Gastroesophageal sphincter (tissue), 4 donors: ENCODE results near the gene PRAMEF12. TPM values are rescaled to one million over a fixed set of nuclear protein-coding genes. Genes with fewer than 3 reads are reported as not detected.
"Not testable (repeated sequence)": the region's sequence is repeated elsewhere in the genome, so short reads cannot be mapped to it uniquely, and the experiment has no call there.

Source experiments
- ATAC-seq: fragments of 150-250 bp; one replicate; pipeline ENCODE4 v1.9.1; 2016; ENCODE audit warnings: mild to moderate bottlenecking, moderate library complexity
- H3K27ac ChIP-seq, 4 donors: fragments of 200-600 bp; sonication (generic) in 3 of 4; 1 replicate in 3 of 4; 2 replicates in 1 of 4; pipeline ENCODE4 v1.5.1; 2016 to 2019
- H3K27me3 ChIP-seq: fragments of 200-600 bp; sonication (generic); one replicate; pipeline ENCODE4 v1.5.1; 2019
- H3K36me3 ChIP-seq, 2 donors: fragments of 200-600 bp; sonication (generic); one replicate each; pipeline ENCODE4 v1.5.1; 2019; ENCODE audit warnings: control low read depth in 1 of 2
- H3K4me1 ChIP-seq, 3 donors: fragments of 200-600 bp; sonication (generic); 1 replicate in 2 of 3; 2 replicates in 1 of 3; pipeline ENCODE4 v1.5.1; 2016 to 2019; ENCODE audit warnings: control low read depth in 2 of 3
- H3K4me3 ChIP-seq, 2 donors: fragments of 200-600 bp; sonication (generic); one replicate each; pipeline ENCODE4 v1.5.1; 2019; ENCODE audit warnings: mild to moderate bottlenecking in 1 of 2, moderate library complexity in 1 of 2
- H3K9me3 ChIP-seq, 3 donors: fragments of 200-600 bp; sonication (generic); one replicate each; pipeline ENCODE4 v1.5.1; 2017 to 2019; ENCODE audit warnings: control low read depth in 2 of 3
- EP300 ChIP-seq: sonication (generic); formaldehyde crosslinking; IDR thresholded peaks from one replicate; pipeline ENCODE4 v1.6.1; 2017; ENCODE audit warnings: antibody characterized with exemption, mild to moderate bottlenecking
- POLR2A ChIP-seq, 2 donors: fragments of 450-650 bp; IDR thresholded peaks; one replicate each; pipeline ENCODE4 v1.6.1; 2017; ENCODE audit warnings: antibody characterized with exemption in 2 of 2, mild to moderate bottlenecking in 2 of 2, moderate library complexity in 1 of 2
- POLR2AphosphoS5 ChIP-seq: sonication (generic); formaldehyde crosslinking; IDR thresholded peaks from one replicate; pipeline ENCODE4 v1.6.1; 2017; ENCODE audit warnings: antibody characterized with exemption
- WGBS, 2 donors: methylation state at CpG; one replicate each; pipeline ENCODE4 v1.1.5; 2018; ENCODE audit warnings: low coverage in 1 of 2; 5-methylcytosine and 5-hydroxymethylcytosine counted together
- total RNA-seq, 4 donors: library from RNA; depleted of rRNA; stranded (reverse); fragments of >200 nt; gene quantifications; one replicate each; pipeline ENCODE4 v1.1.0, GENCODE V29; 2016
- TF ChIP-seq, protein P1 (sequence below), 4 experiments: fragments of 200-600 bp in 2 of 4; fragments of 450-650 bp in 2 of 4; sonication (generic) in 1 of 4; IDR thresholded peaks; one replicate each; pipeline ENCODE4 v1.5.1; 2017 to 2019; ENCODE audit warnings: antibody characterized with exemption in 4 of 4, mild to moderate bottlenecking in 2 of 4, moderate library complexity in 2 of 4

PRAMEF12 gene
- total RNA-seq, 4 donors from 2014 or later, result not detected

DNA sequence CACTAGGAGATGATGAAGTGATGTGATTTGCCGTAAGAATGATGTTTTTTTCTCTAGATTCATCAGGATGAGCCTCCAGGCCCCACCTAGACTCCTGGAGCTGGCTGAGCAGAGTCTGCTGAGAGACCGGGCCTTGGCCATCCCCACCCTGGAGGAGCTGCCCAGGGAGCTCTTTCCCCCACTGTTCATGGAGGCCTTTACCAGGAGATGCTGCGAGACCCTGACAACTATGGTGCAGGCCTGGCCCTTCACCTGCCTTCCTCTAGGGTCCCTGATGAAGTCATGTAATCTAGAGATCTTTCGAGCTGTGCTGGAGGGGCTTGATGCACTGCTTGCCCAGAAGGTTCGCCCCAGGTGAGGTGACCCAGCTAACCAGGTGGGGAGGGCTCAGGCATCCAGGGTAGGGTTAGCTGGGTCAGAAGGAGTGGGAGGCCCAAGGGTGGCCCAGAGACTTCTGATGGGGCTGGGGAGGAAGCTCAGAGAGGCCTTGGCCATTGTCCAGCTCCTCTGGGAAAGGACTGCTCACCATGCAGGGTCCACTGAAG is 1.3 kb downstream of the PRAMEF12 start:
- Histone ChIP-seq H3K27ac (no peak overlapping the region), H3K4me3 (no peak overlapping the region), H3K4me1 (no peaks in the 10 kb centered on the region), H3K27me3 (peaks cover 42% of the 10 kb centered on the region), H3K9me3 (peaks cover 0 to 3% (median 0%) of the 10 kb centered on the region in 3 donors), H3K36me3 (no peaks in the 10 kb centered on the region)
- TF ChIP-seq EP300 (no peak), POLR2AphosphoS5 (no peak), POLR2A (IDR thresholded peaks at IDR 0.05) (no peak)
- TF ChIP-seq, protein P1, sequence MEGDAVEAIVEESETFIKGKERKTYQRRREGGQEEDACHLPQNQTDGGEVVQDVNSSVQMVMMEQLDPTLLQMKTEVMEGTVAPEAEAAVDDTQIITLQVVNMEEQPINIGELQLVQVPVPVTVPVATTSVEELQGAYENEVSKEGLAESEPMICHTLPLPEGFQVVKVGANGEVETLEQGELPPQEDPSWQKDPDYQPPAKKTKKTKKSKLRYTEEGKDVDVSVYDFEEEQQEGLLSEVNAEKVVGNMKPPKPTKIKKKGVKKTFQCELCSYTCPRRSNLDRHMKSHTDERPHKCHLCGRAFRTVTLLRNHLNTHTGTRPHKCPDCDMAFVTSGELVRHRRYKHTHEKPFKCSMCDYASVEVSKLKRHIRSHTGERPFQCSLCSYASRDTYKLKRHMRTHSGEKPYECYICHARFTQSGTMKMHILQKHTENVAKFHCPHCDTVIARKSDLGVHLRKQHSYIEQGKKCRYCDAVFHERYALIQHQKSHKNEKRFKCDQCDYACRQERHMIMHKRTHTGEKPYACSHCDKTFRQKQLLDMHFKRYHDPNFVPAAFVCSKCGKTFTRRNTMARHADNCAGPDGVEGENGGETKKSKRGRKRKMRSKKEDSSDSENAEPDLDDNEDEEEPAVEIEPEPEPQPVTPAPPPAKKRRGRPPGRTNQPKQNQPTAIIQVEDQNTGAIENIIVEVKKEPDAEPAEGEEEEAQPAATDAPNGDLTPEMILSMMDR (IDR thresholded peaks at IDR 0.05), result no peak
- no peak for ATAC-seq
- 86% methylated on average over 4 of the region's 5 CpGs; no CpG with 5 or more reads in 1 of the 2 donors for WGBS, 2 donors

- TF ChIP-seq EP300 (no peak), POLR2A (IDR thresholded peaks at IDR 0.05) (no peak), POLR2AphosphoS5 (no peak)
- TF ChIP-seq, protein P1 (IDR thresholded peaks at IDR 0.05), result no peak
- H3K4me3 ChIP-seq, result no peak overlapping the region
- H3K27me3 ChIP-seq, result peaks cover 36% of the 10 kb centered on the region
- H3K9me3 ChIP-seq, result peaks cover 0 to 3% (median 0%) of the 10 kb centered on the region in 3 donors
- 29 to 61% methylated on average over 1 to 3 of the region's 8 CpGs for WGBS, 2 donors
- no peaks in the 10 kb centered on the region for H3K4me1 ChIP-seq
- ATAC-seq, result no peak
- no peaks in the 10 kb centered on the region for H3K36me3 ChIP-seq
- no peak overlapping the region for H3K27ac ChIP-seq
These were observed 1.9 kb downstream of the PRAMEF12 start for GRCh38 chr1:12775443-12775842.

- 80 to 93% methylated on average over 1 to 3 of the region's 15 CpGs for WGBS, 2 donors
- Histone ChIP-seq H3K36me3 (no peaks in the 10 kb centered on the region), H3K4me3 (no peak overlapping the region), H3K9me3 (peaks cover 0 to 3% (median 0%) of the 10 kb centered on the region in 3 donors), H3K4me1 (no peaks in the 10 kb centered on the region), H3K27me3 (peaks cover 21% of the 10 kb centered on the region), H3K27ac (no peak overlapping the region)
- TF ChIP-seq, protein P1 (IDR thresholded peaks at IDR 0.05), result no peak
- TF ChIP-seq POLR2AphosphoS5, result no peak
- ATAC-seq, result no peak
These were observed 3.4 kb downstream of the PRAMEF12 start for GRCh38 chr1:12776801-12777557.

DNA sequence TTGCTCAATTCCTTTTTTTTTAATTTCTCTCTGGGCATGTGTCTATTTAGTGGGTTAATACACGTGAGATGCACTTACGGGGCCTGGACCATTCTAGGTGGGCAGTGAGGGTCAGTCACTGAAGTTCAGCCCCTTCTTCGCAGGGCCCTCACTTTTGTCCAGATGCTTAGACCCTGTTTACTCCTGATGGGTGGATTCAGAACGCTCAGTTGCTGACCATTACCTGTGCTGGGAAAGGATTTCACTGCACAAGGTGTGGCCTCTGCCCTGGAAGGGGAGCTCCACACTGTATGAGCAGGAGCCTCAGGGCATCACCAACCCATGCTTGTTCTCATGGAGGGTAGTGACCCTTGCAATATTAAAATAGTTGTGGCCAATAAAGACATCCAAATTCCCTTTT is 4.5 kb downstream of the PRAMEF12 start:
- TF ChIP-seq, protein P1 (IDR thresholded peaks at IDR 0.05), result no peak
- no peak for TF ChIP-seq POLR2AphosphoS5
- TF ChIP-seq POLR2A (IDR thresholded peaks at IDR 0.05), result no peak
- no peak for TF ChIP-seq EP300
- no peak overlapping the region for H3K4me3 ChIP-seq
- H3K27me3 ChIP-seq, result peaks cover 16% of the 10 kb centered on the region
- 53 to 94% methylated on average over 2 to 3 of the region's 4 CpGs for WGBS, 2 donors
- no peaks in the 10 kb centered on the region for H3K36me3 ChIP-seq
- no peak overlapping the region for H3K27ac ChIP-seq
- ATAC-seq, result no peak
- H3K4me1 ChIP-seq, result no peaks in the 10 kb centered on the region
- peaks cover 0 to 3% (median 0%) of the 10 kb centered on the region in 3 donors for H3K9me3 ChIP-seq

- no peak for ATAC-seq
- no peak for TF ChIP-seq POLR2AphosphoS5
- no peak for TF ChIP-seq POLR2A (IDR thresholded peaks at IDR 0.05)
- TF ChIP-seq EP300, result no peak
- TF ChIP-seq, protein P1 (IDR thresholded peaks at IDR 0.05), result no peak
- Histone ChIP-seq H3K36me3 (no peaks in the 10 kb centered on the region), H3K4me3 (no peak overlapping the region), H3K4me1 (no peaks in the 10 kb centered on the region), H3K9me3 (peaks cover 0 to 10% (median 0%) of the 10 kb centered on the region in 3 donors), H3K27me3 (peaks cover 21% of the 10 kb centered on the region), H3K27ac (no peak overlapping the region)
- 61 to 66% methylated on average over 6 of the region's 6 CpGs for WGBS, 2 donors
These were observed 5.4 kb downstream of the PRAMEF12 start for GRCh38 chr1:12778907-12779306.

DNA sequence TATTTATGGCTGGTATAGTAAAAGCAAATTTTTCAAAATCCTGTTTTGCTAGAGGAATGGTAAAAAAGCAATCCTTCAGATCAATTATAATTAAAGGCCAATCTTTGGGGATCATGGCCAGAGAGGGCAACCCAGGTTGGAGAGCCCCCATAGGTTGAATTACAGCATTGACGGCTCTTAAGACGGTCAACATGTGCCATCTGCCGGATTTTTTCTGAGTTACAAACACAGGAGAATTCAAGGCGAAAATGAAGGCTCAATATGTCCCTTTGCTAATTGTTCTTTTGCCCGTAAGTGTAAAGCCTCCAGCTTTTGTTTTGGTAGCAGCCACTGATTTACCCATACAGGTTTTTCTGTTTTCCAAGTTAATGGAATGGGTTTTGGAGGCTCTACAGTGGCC is 8.0 kb downstream of the PRAMEF12 start:
- not testable (repeated sequence) for H3K27me3 ChIP-seq, ATAC-seq, H3K27ac ChIP-seq, H3K36me3 ChIP-seq, H3K4me3 ChIP-seq, H3K4me1 ChIP-seq
- WGBS, 2 donors, result no CpG with 5 or more reads among the region's 5 CpGs
- H3K9me3 ChIP-seq, result peaks cover 0 to 35% (median 0%) of the 10 kb centered on the region in 3 donors

DNA sequence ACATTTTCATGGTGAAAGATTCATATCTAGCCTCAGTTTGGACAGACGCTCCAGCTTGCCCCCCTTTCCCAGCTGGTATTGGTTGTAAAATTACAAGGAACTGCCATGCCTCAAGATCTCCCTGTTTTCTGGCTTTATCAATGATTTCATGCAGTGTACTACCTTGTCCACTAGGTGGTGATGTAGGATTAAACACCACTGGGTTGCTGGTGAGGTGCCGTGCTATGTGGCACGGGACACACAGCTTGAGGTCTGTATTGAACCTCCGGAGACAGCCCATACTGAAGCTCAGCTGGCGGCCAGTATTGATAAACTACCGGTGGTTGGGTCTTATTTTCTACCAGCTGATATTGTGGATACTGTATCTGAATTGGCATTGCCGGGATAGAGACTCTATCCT is 10.2 kb downstream of the PRAMEF12 start:
- not testable (repeated sequence) for H3K36me3 ChIP-seq, H3K4me3 ChIP-seq, ATAC-seq, H3K27me3 ChIP-seq, H3K4me1 ChIP-seq, H3K27ac ChIP-seq
- WGBS, 2 donors, result 43 to 88% methylated on average over 1 of the region's 7 CpGs
- peaks cover 0 to 38% (median 0%) of the 10 kb centered on the region in 3 donors for H3K9me3 ChIP-seq
